CD4-positive, alpha-beta T cell (primary cell): Measurements from ENCODE around the gene RFNG. TPM values are rescaled to one million over a fixed set of nuclear protein-coding genes. Genes with fewer than 3 reads are reported as not detected.

Source experiments
- ATAC-seq: fragments of 200-7000 bp; cut with Tn5 transposase; one replicate; pipeline ENCODE4 v1.10.0; 2022; ENCODE audit warnings: mild to moderate bottlenecking; ENCODE audit not compliant: poor library complexity
- CTCF ChIA-PET: fragments of 350-600 bp; sonication (Branson Sonifier 250); formaldehyde crosslinking; loops from one replicate; lab custom pipeline; 2021; ENCODE audit warnings: antibody characterized with exemption, inconsistent platforms; lab: Charles Lee
- POLR2A ChIA-PET: fragments of 350-600 bp; sonication (Branson Sonifier 250); formaldehyde crosslinking; loops from one replicate; lab custom pipeline; 2021; ENCODE audit warnings: antibody characterized with exemption, inconsistent platforms; lab: Charles Lee
- DNase-seq, 14 experiments: peaks; one replicate each; pipeline ENCODE4 v3.0.0-alpha.2; 2013 to 2020; ENCODE audit warnings: mixed read lengths in 2 of 14
- H3K27ac ChIP-seq, 2 donors: one replicate each; pipeline versions ENCODE4 v1.5.1 to v1.7.0; 2013; ENCODE audit warnings: low read length in 2 of 2, low read depth in 1 of 2, mild to moderate bottlenecking in 1 of 2
- H3K27me3 ChIP-seq, 2 experiments: 1 replicate in 1 of 2; 2 replicates in 1 of 2; pipeline versions ENCODE4 v1.6.1 to v1.7.0; 2013; ENCODE audit warnings: low read length in 2 of 2, control low read depth in 1 of 2, mild to moderate bottlenecking in 1 of 2, moderate library complexity in 1 of 2; ENCODE audit not compliant: insufficient read depth in 2 of 2, control insufficient read depth in 1 of 2
- H3K36me3 ChIP-seq: one replicate; pipeline ENCODE4 v1.6.1; 2013; ENCODE audit warnings: low read length, control low read depth; ENCODE audit not compliant: insufficient read depth
- H3K4me1 ChIP-seq: one replicate; pipeline ENCODE4 v1.6.1; 2013; ENCODE audit warnings: low read length, control low read depth; ENCODE audit not compliant: insufficient read depth
- H3K4me3 ChIP-seq: one replicate; pipeline ENCODE4 v1.5.1; 2013; ENCODE audit warnings: mild to moderate bottlenecking, low read length, moderate library complexity
- H3K9me3 ChIP-seq, 2 experiments: 1 replicate in 1 of 2; 2 replicates in 1 of 2; pipeline versions ENCODE4 v1.6.1 to v1.7.0; 2013; ENCODE audit warnings: low read length in 2 of 2, mild to moderate bottlenecking in 2 of 2, control low read depth in 1 of 2, moderate library complexity in 1 of 2; ENCODE audit not compliant: control insufficient read depth in 1 of 2, insufficient read depth in 1 of 2
- H3K27ac Mint-ChIP-seq: one replicate; pipeline ENCODE4 v1.8.0; 2020; ENCODE audit warnings: mixed read lengths
- H3K27me3 Mint-ChIP-seq: one replicate; pipeline ENCODE4 v1.8.0; 2021; ENCODE audit warnings: mixed read lengths
- H3K36me3 Mint-ChIP-seq: one replicate; pipeline ENCODE4 v1.8.0; 2021; ENCODE audit warnings: low read depth, mixed read lengths
- H3K4me1 Mint-ChIP-seq: one replicate; pipeline ENCODE4 v1.8.0; 2021; ENCODE audit warnings: low read depth, mixed read lengths
- H3K4me3 Mint-ChIP-seq: one replicate; pipeline ENCODE4 v1.8.0; 2020; ENCODE audit warnings: mild to moderate bottlenecking, mixed read lengths
- H3K9me3 Mint-ChIP-seq: one replicate; pipeline ENCODE4 v1.8.0; 2020; ENCODE audit warnings: mixed read lengths
- CTCF ChIP-seq: fragments of 200-600 bp; IDR thresholded peaks from one replicate; pipeline ENCODE4 v1.8.0; 2022; ENCODE audit warnings: antibody characterized with exemption, mild to moderate bottlenecking
- intact Hi-C, 2 experiments: fragments of 100-400 bp; cut with DNase I in 1 of 2; cut with micrococcal nuclease in 1 of 2; formaldehyde crosslinking; loops; one replicate each; pipeline versions ENCODE4 v1.15.1 to v1.9.0; 2023 to 2025; cut with DNase I, micrococcal nuclease
- total RNA-seq, 174 experiments: library from RNA in 2 of 174; stranded (reverse) in 2 of 174; gene quantifications; one replicate each; pipeline ENCODE4 v1.2.3 and lab custom pipeline; 2021 to 2026

RFNG gene
- total RNA-seq, 2 experiments from 2014 or later = 28.1 to 31.2 TPM

GRCh38 chr17:82037889-82038195 lies 13.8 kb downstream of the RFNG start:
- intact Hi-C loops = loop anchor here (1.0 to 10.0 kb wide), 7 partner anchors 15 to 517 kb away; partner anchors contain the start of genes HEXD (in 2 of the 2), OGFOD3 (in 2 of the 2) and LRRC45 (in 1 of the 2)
- peaks cover 25% of the 10 kb centered on the region for H3K4me1 Mint-ChIP-seq
- ATAC-seq (no peak), DNase-seq (no peak)
- H3K36me3 ChIP-seq = no peaks in the 10 kb centered on the region
- H3K27ac ChIP-seq = no peak overlapping the region
- CTCF ChIA-PET = interaction anchor here (0.6 to 2.1 kb wide), 11 partner anchors 12 to 482 kb away, joined by 3 to 12 read pairs (median 3); partner anchors contain the start of genes CENPX, FASN, FOXK2 and GPS1
- H3K27ac Mint-ChIP-seq = peak overlapping the region; percentile 84
- no peak for TF ChIP-seq CTCF
- peak overlapping the region; percentile 96 for H3K4me3 Mint-ChIP-seq
- no peaks in the 10 kb centered on the region for H3K27me3 Mint-ChIP-seq
- H3K27me3 ChIP-seq = no peaks in the 10 kb centered on the region
- peaks cover 25% of the 10 kb centered on the region for H3K4me1 ChIP-seq
- H3K4me3 ChIP-seq = peak overlapping the region; percentile 65
- no peaks in the 10 kb centered on the region for H3K9me3 ChIP-seq
- no peaks in the 10 kb centered on the region for H3K9me3 Mint-ChIP-seq
- H3K36me3 Mint-ChIP-seq = peaks cover 16% of the 10 kb centered on the region
- POLR2A ChIA-PET = interaction anchor here (0.6 to 1.7 kb wide), 29 partner anchors 11 to 335 kb away, joined by 3 to 27 read pairs (median 4); partner anchors contain the start of genes ASPSCR1, CENPX, FASN and GPS1

DNA sequence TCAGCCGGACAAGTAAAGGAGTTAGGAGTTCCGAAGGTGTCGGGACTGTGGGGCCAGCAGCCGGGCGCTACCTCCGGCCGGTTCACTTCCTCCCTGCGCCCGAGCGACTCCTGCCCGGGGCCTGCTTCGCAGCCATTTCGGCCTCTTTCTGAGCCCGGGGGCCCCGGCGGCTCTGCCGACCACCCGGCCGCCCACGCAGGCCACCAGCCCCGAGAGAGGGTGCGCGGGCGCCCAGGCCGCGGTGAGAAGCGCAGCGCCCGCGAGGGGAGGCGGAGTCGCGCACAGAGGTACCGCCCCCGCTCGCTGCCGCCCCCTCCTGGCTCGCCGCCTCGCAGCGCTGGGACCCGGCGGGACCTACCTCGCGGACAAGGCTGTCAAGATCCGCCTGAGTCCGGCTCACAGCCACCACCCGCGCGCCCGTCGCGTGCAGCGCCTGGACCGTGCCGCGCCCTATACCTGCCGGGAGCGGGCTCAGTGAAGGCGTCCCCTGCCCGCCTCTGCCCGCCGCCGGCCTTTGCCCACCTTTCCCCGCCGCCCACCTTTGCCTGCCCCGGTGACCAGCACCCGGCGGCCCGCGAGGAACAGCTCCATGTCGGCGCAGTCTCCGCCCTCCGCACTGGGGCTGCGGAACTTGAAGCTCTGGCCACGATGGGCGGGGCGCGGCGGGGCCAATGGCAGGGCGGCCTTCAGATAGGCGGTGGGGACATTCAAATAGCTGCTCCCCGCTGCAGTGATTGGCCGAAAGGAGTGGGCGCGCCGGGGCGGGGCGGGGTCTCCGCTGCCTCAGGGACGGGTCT lies 14.3 kb downstream of the RFNG start, which contains the start of gene DCXR:
Gene DCXR (minus strand): TSS at position 606 of the 797 bp plus-strand sequence. CDS start 15 bp downstream, at position 591.
- H3K27me3 ChIP-seq = no peaks in the 10 kb centered on the region
- peak; percentile 90 for ATAC-seq
- peak within 1 kb of the TSS; percentile 65 for H3K4me3 ChIP-seq
- peaks cover 26% of the 10 kb centered on the region for H3K4me1 Mint-ChIP-seq
- TF ChIP-seq CTCF = peak; percentile 87
- H3K9me3 Mint-ChIP-seq = no peaks in the 10 kb centered on the region
- intact Hi-C loops = loop anchor here (1.0 to 10.0 kb wide), 7 partner anchors 14 to 518 kb away; partner anchors contain the start of genes HEXD (in 2 of the 2), OGFOD3 (in 2 of the 2) and LRRC45 (in 1 of the 2)
- peak within 1 kb of the TSS; percentile 84 for H3K27ac Mint-ChIP-seq
- ChIA-PET CTCF (interaction anchor here (0.6 to 2.1 kb wide), 11 partner anchors 13 to 482 kb away, joined by 3 to 12 read pairs (median 3); partner anchors contain the start of genes CENPX, FASN, FOXK2 and GPS1), POLR2A (interaction anchor here (0.6 to 1.8 kb wide), 31 partner anchors 12 to 335 kb away, joined by 3 to 27 read pairs (median 4); partner anchors contain the start of genes ASPSCR1, CENPX, FASN and GPS1)
- H3K4me3 Mint-ChIP-seq = peak within 1 kb of the TSS; percentile 96
- no peaks in the 10 kb centered on the region for H3K36me3 ChIP-seq
- H3K27ac ChIP-seq = peak within 1 kb of the TSS; percentile 45 to 55
- no peaks in the 10 kb centered on the region for H3K27me3 Mint-ChIP-seq
- no peaks in the 10 kb centered on the region for H3K9me3 ChIP-seq
- peak; percentile 85 to 97 (median 94) for DNase-seq
- peaks cover 27% of the 10 kb centered on the region for H3K4me1 ChIP-seq
- peaks cover 16% of the 10 kb centered on the region for H3K36me3 Mint-ChIP-seq

GRCh38 chr17:82036634-82037091 lies 14.9 kb downstream of the RFNG start:
- peak overlapping the region; percentile 65 for H3K4me3 ChIP-seq
- H3K9me3 Mint-ChIP-seq = no peaks in the 10 kb centered on the region
- H3K36me3 Mint-ChIP-seq = peaks cover 16% of the 10 kb centered on the region
- CTCF ChIA-PET = interaction anchor here (1.3 to 2.1 kb wide), 4 partner anchors 14 to 483 kb away, joined by 3 to 12 read pairs (median 6); partner anchors contain the start of genes CENPX, FOXK2 and LRRC45
- peak overlapping the region; percentile 45 to 55 for H3K27ac ChIP-seq
- H3K36me3 ChIP-seq = no peaks in the 10 kb centered on the region
- ATAC-seq (no peak), DNase-seq (no peak)
- H3K4me3 Mint-ChIP-seq = peak overlapping the region; percentile 79
- TF ChIP-seq CTCF = no peak
- H3K4me1 ChIP-seq = peaks cover 32% of the 10 kb centered on the region
- no peaks in the 10 kb centered on the region for H3K9me3 ChIP-seq
- no peaks in the 10 kb centered on the region for H3K27me3 ChIP-seq
- intact Hi-C loops = loop anchor here (1.0 to 10.0 kb wide), 7 partner anchors 13 to 518 kb away; partner anchors contain the start of genes HEXD (in 2 of the 2), OGFOD3 (in 2 of the 2) and LRRC45 (in 1 of the 2)
- H3K4me1 Mint-ChIP-seq = peaks cover 26% of the 10 kb centered on the region
- no peaks in the 10 kb centered on the region for H3K27me3 Mint-ChIP-seq
- H3K27ac Mint-ChIP-seq = no peak overlapping the region
- POLR2A ChIA-PET = interaction anchor here (0.8 to 1.8 kb wide), 5 partner anchors 20 to 334 kb away, joined by 3 to 8 read pairs (median 4); partner anchors contain the start of genes FASN, MRPL12 and NOTUM
